Activated naive CD8-positive, alpha-beta T cell (primary cell): Measurements from ENCODE around the gene FMNL2.
"Not testable (repeated sequence)": the region's sequence is repeated elsewhere in the genome, so short reads cannot be mapped to it uniquely, and the experiment has no call there.

ENCODE experiments used
- H3K27ac Mint-ChIP-seq: one replicate; pipeline ENCODE4 v1.8.0; 2021; ENCODE audit warnings: mixed read lengths
- H3K27me3 Mint-ChIP-seq: one replicate; pipeline ENCODE4 v1.8.0; 2021; ENCODE audit warnings: mixed read lengths
- H3K36me3 Mint-ChIP-seq: one replicate; pipeline ENCODE4 v1.8.0; 2021; ENCODE audit warnings: mixed read lengths
- H3K4me1 Mint-ChIP-seq: one replicate; pipeline ENCODE4 v1.8.0; 2021; ENCODE audit warnings: low read depth, mixed read lengths
- H3K4me3 Mint-ChIP-seq: one replicate; pipeline ENCODE4 v1.8.0; 2021; ENCODE audit warnings: mild to moderate bottlenecking, mixed read lengths
- H3K9me3 Mint-ChIP-seq: one replicate; pipeline ENCODE4 v1.8.0; 2021; ENCODE audit warnings: low read depth, mixed read lengths

The FMNL2 gene

GRCh38 chr2:152379089-152379488, 44.1 kb downstream of the FMNL2 start:
- H3K4me1 Mint-ChIP-seq, result no peaks in the 10 kb centered on the region
- no peak overlapping the region for H3K4me3 Mint-ChIP-seq
- no peaks in the 10 kb centered on the region for H3K9me3 Mint-ChIP-seq

DNA sequence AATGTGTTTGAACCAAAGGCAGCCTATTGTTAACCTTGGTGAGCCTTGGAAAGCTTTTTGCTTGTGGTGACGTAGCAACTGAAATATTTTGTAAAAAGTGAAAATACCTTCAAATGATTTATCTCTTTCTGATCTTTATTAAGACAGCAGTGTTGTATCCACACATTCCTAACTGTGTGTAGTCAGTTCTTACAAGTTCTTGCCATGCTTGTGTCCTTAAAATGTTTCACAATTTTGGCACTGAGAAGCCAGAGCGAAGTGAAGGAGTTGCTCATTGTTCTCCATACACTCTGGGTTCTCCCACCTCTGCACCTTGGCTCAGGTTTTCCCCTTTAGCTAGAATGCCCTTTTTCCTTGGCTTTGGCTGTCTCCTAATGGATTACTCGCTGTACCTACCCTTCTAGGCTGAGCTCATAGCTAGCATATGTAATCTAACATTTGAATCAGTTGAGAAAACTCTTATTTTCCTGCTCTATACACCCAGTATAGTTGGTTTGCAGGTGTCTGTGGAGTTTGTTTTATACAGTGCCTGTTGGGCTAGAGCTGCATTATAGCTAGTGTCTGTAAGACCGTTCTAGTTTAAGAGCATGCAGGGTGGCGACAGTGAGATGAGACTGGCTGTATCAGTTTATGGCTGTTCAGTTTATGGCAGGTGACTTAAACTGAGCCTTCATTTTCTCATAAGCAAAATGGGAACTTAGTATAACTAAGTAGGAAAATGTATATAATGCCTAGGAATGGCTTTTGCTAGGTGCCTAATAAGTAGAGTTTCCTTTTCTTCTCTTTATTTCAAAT, 45.5 kb downstream of the FMNL2 start:
- H3K27me3 Mint-ChIP-seq, result peaks cover 10% of the 10 kb centered on the region
- no peaks in the 10 kb centered on the region for H3K36me3 Mint-ChIP-seq
- H3K9me3 Mint-ChIP-seq, result no peaks in the 10 kb centered on the region
- no peak overlapping the region for H3K27ac Mint-ChIP-seq
- no peaks in the 10 kb centered on the region for H3K4me1 Mint-ChIP-seq
- no peak overlapping the region for H3K4me3 Mint-ChIP-seq

More at GRCh38 chr2:152379089-152379488, 44.1 kb downstream of the FMNL2 start:
- Mint-ChIP-seq H3K36me3 (no peaks in the 10 kb centered on the region), H3K27ac (no peak overlapping the region), H3K27me3 (peaks cover 10% of the 10 kb centered on the region)

DNA sequence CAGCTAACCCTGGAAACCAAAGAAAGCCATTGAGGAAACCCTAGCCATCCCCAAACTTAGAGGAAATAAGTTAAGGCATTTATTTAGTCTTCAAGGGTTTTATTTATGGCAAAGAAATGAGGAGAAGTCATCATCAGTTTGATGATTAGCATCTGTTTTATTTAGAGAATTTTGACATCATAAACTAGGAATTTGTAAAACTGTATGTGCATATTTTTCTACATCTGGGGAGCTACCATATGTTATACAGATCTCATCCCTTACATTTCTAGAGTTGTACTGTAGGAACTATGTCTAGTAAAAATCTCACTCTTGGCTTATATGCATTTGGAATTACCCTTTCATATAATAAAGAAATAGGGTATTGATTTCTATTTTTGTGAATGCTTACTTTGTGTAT, 48.7 kb downstream of the FMNL2 start:
- H3K27ac Mint-ChIP-seq, result no peak overlapping the region
- no peaks in the 10 kb centered on the region for H3K36me3 Mint-ChIP-seq
- H3K27me3 Mint-ChIP-seq, result peaks cover 8% of the 10 kb centered on the region
- H3K4me3 Mint-ChIP-seq, result no peak overlapping the region
- H3K4me1 Mint-ChIP-seq, result no peaks in the 10 kb centered on the region
- H3K9me3 Mint-ChIP-seq, result no peaks in the 10 kb centered on the region

- Mint-ChIP-seq H3K27me3 (peaks cover 8% of the 10 kb centered on the region), H3K36me3 (no peaks in the 10 kb centered on the region), H3K27ac (no peak overlapping the region), H3K4me3 (no peak overlapping the region), H3K9me3 (no peaks in the 10 kb centered on the region), H3K4me1 (no peaks in the 10 kb centered on the region)
Measured at GRCh38 chr2:152384992-152385391, 50.0 kb downstream of the FMNL2 start.

- Mint-ChIP-seq H3K9me3 (no peaks in the 10 kb centered on the region), H3K27me3 (peaks cover 8% of the 10 kb centered on the region), H3K4me1 (no peaks in the 10 kb centered on the region), H3K36me3 (no peaks in the 10 kb centered on the region), H3K4me3 (no peak overlapping the region), H3K27ac (no peak overlapping the region)
Measured at GRCh38 chr2:152385650-152386049, 50.7 kb downstream of the FMNL2 start.

DNA sequence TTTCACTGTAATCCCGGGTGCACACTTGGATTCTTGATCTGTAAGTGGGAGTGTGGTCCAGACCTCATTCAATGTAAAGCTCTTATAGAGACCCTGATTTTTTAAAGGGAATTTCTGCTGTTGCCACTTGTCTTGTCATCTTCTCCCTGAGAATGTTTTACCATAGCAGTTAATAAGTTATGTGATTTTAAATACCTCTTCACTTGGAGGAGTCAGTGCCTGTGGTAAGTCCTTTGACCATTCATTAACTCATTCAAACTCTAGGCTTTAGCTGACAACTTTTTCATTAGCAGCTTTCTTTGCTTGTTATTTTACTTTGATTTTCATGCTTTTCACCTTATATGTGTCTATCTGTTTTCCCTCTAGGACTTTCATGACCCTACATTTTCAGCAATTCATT, 51.3 kb downstream of the FMNL2 start:
- Mint-ChIP-seq H3K27ac (no peak overlapping the region), H3K27me3 (peaks cover 6% of the 10 kb centered on the region), H3K36me3 (no peaks in the 10 kb centered on the region), H3K4me1 (no peaks in the 10 kb centered on the region), H3K9me3 (no peaks in the 10 kb centered on the region), H3K4me3 (no peak overlapping the region)

GRCh38 chr2:152387041-152387440, 52.1 kb downstream of the FMNL2 start:
- Mint-ChIP-seq H3K9me3 (no peaks in the 10 kb centered on the region), H3K4me3 (no peak overlapping the region), H3K27ac (no peak overlapping the region), H3K36me3 (no peaks in the 10 kb centered on the region), H3K27me3 (peaks cover 5% of the 10 kb centered on the region), H3K4me1 (no peaks in the 10 kb centered on the region)

GRCh38 chr2:152388269-152388668, 53.3 kb downstream of the FMNL2 start:
- not testable (repeated sequence) for H3K9me3 Mint-ChIP-seq, H3K27me3 Mint-ChIP-seq, H3K27ac Mint-ChIP-seq, H3K4me1 Mint-ChIP-seq, H3K36me3 Mint-ChIP-seq, H3K4me3 Mint-ChIP-seq

DNA sequence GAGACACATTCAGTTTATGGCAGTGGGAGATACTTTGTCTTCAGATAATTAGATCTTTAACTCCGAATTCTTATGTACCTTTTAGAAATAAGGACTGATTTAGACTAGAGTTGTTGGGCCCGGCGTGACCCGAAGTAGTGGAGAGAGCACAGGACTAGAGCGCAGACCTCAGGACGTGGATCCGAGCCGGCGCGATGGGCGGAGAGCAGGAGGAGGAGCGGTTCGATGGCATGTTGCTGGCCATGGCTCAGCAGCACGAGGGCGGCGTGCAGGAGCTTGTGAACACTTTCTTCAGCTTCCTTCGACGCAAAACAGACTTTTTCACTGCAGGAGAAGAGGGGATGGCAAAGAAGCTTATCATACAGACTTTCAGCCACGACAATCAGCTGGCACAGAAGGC, 54.5 kb downstream of the FMNL2 start:
- no peaks in the 10 kb centered on the region for H3K27me3 Mint-ChIP-seq
- H3K27ac Mint-ChIP-seq, result no peak overlapping the region
- H3K9me3 Mint-ChIP-seq, result no peaks in the 10 kb centered on the region
- no peaks in the 10 kb centered on the region for H3K36me3 Mint-ChIP-seq
- H3K4me1 Mint-ChIP-seq, result no peaks in the 10 kb centered on the region
- H3K4me3 Mint-ChIP-seq, result no peak overlapping the region

DNA sequence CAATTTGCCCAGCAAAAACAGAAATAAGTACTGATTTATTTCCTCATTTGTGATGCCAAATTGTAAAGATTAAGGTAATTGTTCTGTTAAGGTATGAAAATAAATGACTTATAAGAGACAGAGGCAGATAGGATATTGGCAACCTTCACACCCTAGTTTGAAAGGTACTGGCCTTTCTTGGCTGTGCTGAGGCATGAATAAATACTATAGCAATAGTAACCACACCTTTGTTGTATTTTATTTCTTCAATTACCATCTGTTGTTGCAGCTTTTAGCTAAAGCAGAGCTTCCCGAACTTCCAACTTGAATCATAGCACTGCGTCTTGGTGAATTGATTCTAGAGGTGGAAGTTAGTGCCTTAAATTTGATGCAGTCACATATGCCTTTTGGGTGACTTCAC, 55.9 kb downstream of the FMNL2 start:
- Mint-ChIP-seq H3K9me3 (no peaks in the 10 kb centered on the region), H3K4me3 (no peak overlapping the region), H3K27me3 (no peaks in the 10 kb centered on the region), H3K27ac (no peak overlapping the region), H3K36me3 (no peaks in the 10 kb centered on the region), H3K4me1 (no peaks in the 10 kb centered on the region)

- Mint-ChIP-seq H3K27me3 (no peaks in the 10 kb centered on the region), H3K4me3 (no peak overlapping the region), H3K4me1 (no peaks in the 10 kb centered on the region), H3K9me3 (no peaks in the 10 kb centered on the region), H3K27ac (no peak overlapping the region), H3K36me3 (no peaks in the 10 kb centered on the region)
Measured at GRCh38 chr2:152391318-152391717, 56.3 kb downstream of the FMNL2 start.

DNA sequence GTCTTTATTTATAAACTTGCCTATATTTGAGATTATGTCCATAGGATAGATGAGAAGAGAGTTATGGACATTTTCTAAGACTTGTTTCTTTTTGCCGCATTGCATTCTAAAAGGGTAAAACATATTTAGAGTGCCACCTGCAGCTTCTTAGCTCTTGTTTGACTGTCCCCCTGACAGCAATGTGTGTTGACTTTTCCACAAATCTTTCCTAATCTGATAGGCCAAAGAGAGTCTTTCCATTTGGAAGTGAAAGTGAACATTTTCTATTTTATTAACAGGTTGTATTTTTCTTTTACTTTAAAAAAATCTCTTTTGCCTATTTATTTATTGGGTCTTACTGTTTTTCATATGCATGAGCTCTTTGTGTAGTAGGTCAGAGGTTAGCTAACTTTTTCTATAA, 58.4 kb downstream of the FMNL2 start:
- no peaks in the 10 kb centered on the region for H3K9me3 Mint-ChIP-seq
- peaks cover 1% of the 10 kb centered on the region for H3K27me3 Mint-ChIP-seq
- H3K4me1 Mint-ChIP-seq, result no peaks in the 10 kb centered on the region
- H3K36me3 Mint-ChIP-seq, result no peaks in the 10 kb centered on the region
- H3K4me3 Mint-ChIP-seq, result no peak overlapping the region
- H3K27ac Mint-ChIP-seq, result no peak overlapping the region

- Mint-ChIP-seq H3K27me3 (peaks cover 5% of the 10 kb centered on the region), H3K4me3 (no peak overlapping the region), H3K27ac (no peak overlapping the region), H3K4me1 (no peaks in the 10 kb centered on the region), H3K9me3 (no peaks in the 10 kb centered on the region), H3K36me3 (no peaks in the 10 kb centered on the region)
Measured at GRCh38 chr2:152394326-152394725, 59.4 kb downstream of the FMNL2 start.

DNA sequence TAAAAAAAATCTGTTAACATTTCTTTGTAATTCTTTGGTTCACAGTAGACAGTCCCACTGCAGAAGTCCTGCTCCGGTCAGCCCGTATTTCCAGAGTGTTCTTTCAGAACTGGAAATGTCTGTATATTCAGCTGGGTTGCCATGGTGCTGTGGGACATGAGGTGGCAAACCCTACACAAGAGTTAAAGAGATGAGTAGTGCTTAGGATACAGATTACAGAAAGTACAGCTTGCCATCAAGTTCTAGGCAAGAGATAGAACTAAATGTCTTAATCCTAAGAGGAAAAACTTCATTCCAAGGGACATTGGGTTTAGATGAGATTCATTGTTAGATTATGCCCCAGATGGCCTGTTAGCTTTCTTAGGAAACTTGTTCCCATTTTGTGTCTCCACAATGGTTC, 60.1 kb downstream of the FMNL2 start:
- Mint-ChIP-seq H3K4me1 (no peaks in the 10 kb centered on the region), H3K36me3 (no peaks in the 10 kb centered on the region), H3K4me3 (no peak overlapping the region), H3K9me3 (no peaks in the 10 kb centered on the region), H3K27ac (no peak overlapping the region), H3K27me3 (peaks cover 5% of the 10 kb centered on the region)

- H3K27ac Mint-ChIP-seq, result no peak overlapping the region
- H3K27me3 Mint-ChIP-seq, result peaks cover 5% of the 10 kb centered on the region
- H3K4me3 Mint-ChIP-seq, result no peak overlapping the region
- no peaks in the 10 kb centered on the region for H3K36me3 Mint-ChIP-seq
- H3K9me3 Mint-ChIP-seq, result no peaks in the 10 kb centered on the region
- H3K4me1 Mint-ChIP-seq, result no peaks in the 10 kb centered on the region
Measured at GRCh38 chr2:152395572-152395971, 60.6 kb downstream of the FMNL2 start.

GRCh38 chr2:152396051-152396511, 61.1 kb downstream of the FMNL2 start:
- Mint-ChIP-seq H3K27ac (no peak overlapping the region), H3K4me3 (no peak overlapping the region), H3K9me3 (no peaks in the 10 kb centered on the region), H3K36me3 (no peaks in the 10 kb centered on the region), H3K27me3 (peaks cover 5% of the 10 kb centered on the region), H3K4me1 (no peaks in the 10 kb centered on the region)
